GM12865 (cell line): Measurements from ENCODE around the gene MAP3K8.
"Not testable (repeated sequence)": the region's sequence is repeated elsewhere in the genome, so short reads cannot be mapped to it uniquely, and the experiment has no call there.

Experiments
- DNase-seq: peaks from one replicate; pipeline ENCODE4 v3.0.0; 2010; ENCODE audit warnings: low read depth
- H3K4me3 ChIP-seq: 2 replicates; pipeline ENCODE4 v1.5.1; 2011; ENCODE audit warnings: mild to moderate bottlenecking, low read depth, low read length, control low read depth
- TF ChIP-seq, protein P1 (sequence below): IDR thresholded peaks from 2 replicates; pipeline ENCODE4 v1.5.1; 2011; ENCODE audit warnings: low read length, control low read depth, low read depth, inconsistent platforms; ENCODE audit not compliant: insufficient read depth; ENCODE audit errors: missing control alignments

Gene MAP3K8

DNA sequence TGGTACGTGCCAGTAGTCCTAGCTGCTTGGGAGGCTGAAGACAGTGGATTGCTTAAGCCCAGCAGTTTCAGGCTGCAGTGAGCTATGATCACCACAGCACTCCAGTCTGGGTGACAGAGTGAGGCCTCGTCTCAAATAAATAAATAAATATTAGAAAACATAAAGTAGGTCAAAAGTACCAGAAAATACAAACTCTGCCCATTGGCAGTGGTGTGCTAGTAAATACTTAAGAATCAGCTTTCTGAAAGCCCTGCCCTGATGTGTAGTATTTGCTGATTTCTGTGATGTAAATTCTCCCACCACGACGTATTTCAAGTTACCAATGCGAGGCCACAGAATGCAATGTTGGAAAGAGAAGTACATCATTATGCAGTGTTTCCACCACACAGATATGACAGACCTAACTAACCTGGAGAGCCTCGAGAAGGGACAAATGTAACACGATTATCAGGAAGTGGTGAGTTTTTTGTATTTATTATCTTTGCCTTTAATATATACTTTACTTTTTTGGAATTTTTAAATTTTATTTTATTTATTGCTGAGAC, 11.8 kb upstream of the MAP3K8 start:
- no peak for DNase-seq
- H3K4me3 ChIP-seq, result no peak overlapping the region
- TF ChIP-seq, protein P1, sequence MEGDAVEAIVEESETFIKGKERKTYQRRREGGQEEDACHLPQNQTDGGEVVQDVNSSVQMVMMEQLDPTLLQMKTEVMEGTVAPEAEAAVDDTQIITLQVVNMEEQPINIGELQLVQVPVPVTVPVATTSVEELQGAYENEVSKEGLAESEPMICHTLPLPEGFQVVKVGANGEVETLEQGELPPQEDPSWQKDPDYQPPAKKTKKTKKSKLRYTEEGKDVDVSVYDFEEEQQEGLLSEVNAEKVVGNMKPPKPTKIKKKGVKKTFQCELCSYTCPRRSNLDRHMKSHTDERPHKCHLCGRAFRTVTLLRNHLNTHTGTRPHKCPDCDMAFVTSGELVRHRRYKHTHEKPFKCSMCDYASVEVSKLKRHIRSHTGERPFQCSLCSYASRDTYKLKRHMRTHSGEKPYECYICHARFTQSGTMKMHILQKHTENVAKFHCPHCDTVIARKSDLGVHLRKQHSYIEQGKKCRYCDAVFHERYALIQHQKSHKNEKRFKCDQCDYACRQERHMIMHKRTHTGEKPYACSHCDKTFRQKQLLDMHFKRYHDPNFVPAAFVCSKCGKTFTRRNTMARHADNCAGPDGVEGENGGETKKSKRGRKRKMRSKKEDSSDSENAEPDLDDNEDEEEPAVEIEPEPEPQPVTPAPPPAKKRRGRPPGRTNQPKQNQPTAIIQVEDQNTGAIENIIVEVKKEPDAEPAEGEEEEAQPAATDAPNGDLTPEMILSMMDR, result no peak

DNA sequence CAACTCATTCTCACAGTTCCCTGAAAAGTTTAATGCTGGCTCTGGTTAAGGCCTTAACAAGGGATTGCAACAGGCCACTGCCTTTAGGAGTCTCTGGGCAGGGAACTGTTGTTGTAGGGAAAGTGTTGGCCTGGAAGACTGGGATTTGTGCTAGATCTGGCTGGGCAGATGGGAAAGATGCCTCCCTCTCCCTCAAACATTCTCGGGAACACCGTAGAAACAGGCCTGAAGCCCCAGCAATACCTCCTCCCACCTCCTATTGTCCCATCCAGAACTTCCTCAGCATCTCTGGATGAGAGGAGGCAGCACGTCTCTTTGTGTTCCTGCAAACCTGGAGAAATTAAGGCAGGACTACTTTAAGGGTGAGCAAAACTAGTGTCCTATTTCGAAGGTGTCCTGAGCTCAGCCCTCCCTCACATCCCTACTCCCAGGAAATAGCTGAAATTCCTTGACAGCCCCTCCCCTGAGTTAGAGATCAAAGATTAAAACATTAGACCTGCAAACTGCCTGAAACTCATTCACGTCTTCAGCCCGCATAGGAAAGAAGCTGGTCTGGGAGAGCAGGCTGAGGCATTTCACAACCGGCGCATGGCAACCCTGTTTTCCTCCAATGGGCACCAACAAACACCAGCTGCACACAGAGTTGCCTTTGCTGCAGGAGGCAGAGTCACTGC, 10.9 kb upstream of the MAP3K8 start:
- TF ChIP-seq, protein P1, result no peak
- peak; percentile 69 for DNase-seq
- no peak overlapping the region for H3K4me3 ChIP-seq

DNA sequence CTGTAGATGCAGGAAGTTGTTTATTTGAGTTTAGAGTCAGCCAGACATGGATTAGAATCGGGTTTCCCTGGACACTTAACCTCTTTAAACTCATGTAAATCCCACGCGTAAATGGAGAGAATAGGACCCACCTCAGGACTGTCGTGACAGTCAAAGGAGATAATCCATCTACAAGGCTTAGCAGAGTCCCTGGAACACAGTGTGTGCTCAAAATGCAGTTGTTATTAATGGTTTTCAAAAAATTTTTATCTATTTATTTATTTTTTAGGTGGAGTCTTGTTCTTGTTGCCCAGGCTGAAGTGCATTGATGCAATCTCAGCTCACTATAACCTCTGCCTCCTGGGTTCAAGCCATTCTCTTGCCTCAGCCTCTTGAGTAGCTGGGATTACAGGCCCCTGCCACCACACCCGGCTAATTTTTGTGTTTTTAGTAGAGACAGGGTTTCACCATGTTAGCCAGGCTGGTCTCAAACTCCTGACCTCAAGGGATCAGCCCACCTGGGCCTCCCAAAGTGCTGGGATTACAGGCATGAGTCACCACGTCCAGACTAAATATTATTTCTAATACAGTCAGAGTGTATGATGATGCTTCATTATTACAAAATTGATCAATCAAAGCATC, 10.2 kb upstream of the MAP3K8 start:
- not testable (repeated sequence) for DNase-seq, H3K4me3 ChIP-seq

GRCh38 chr10:30425336-30426075, 8.5 kb upstream of the MAP3K8 start:
- DNase-seq, result no peak
- no peak overlapping the region for H3K4me3 ChIP-seq
- TF ChIP-seq, protein P1, result no peak

GRCh38 chr10:30430544-30431298, 3.3 kb upstream of the MAP3K8 start:
- TF ChIP-seq, protein P1, result no peak
- H3K4me3 ChIP-seq, result no peak overlapping the region
- no peak for DNase-seq

- TF ChIP-seq, protein P1, result no peak
- DNase-seq, result peak; percentile 39
- H3K4me3 ChIP-seq, result no peak overlapping the region
Measured at GRCh38 chr10:30431435-30431911, 2.5 kb upstream of the MAP3K8 start.
